ENCODE results near the gene FHIT.

GRCh38 chr3:61172684-61173083 is 78.6 kb downstream of the FHIT start:
- TF ChIP-seq EZH2phosphoT487 (IDR thresholded peaks at IDR 0.05; ENCODE audit: borderline replicate concordance, low read length) (no peak), CTCF (IDR thresholded peaks at IDR 0.05; ENCODE audit: low read depth, low read length, poor library complexity, severe bottlenecking) (no peak)
